ENCODE results near the gene GNA12.
"Not testable (repeated sequence)": the region's sequence is repeated elsewhere in the genome, so short reads cannot be mapped to it uniquely, and the experiment has no call there.

Gene GNA12

GRCh38 chr7:2693420-2694121, 150.5 kb downstream of the GNA12 start:
- DNase-seq (ENCODE audit: low read depth in 2 of 2) = not testable (repeated sequence)

DNA sequence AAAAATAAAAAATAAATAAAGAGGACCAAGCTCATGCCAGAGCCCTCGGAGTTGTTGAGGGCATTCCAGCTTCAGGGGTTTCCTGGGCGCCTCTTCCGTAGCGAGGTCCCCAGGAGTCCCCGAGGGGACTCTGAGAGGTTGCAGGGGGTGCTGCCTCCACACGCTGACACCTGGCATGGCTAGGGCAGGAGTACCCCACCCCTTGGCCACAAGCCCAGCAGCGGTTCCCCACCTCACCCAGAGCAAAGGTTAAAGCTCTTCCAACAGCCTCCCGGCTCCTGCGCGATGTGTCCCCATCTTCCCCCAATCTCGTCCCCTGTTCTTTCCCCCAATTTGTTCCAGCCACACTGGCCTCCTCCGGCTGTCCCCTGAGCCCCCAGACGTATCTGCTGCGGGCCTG, 151.6 kb downstream of the GNA12 start:
- DNase-seq (ENCODE audit: low read depth in 2 of 2) = no peak

GRCh38 chr7:2691932-2692439, 152.1 kb downstream of the GNA12 start:
- DNase-seq (ENCODE audit: low read depth in 2 of 2) = not testable (repeated sequence)

GRCh38 chr7:2691011-2691707, 152.9 kb downstream of the GNA12 start:
- DNase-seq (ENCODE audit: low read depth in 2 of 2) = no peak

DNA sequence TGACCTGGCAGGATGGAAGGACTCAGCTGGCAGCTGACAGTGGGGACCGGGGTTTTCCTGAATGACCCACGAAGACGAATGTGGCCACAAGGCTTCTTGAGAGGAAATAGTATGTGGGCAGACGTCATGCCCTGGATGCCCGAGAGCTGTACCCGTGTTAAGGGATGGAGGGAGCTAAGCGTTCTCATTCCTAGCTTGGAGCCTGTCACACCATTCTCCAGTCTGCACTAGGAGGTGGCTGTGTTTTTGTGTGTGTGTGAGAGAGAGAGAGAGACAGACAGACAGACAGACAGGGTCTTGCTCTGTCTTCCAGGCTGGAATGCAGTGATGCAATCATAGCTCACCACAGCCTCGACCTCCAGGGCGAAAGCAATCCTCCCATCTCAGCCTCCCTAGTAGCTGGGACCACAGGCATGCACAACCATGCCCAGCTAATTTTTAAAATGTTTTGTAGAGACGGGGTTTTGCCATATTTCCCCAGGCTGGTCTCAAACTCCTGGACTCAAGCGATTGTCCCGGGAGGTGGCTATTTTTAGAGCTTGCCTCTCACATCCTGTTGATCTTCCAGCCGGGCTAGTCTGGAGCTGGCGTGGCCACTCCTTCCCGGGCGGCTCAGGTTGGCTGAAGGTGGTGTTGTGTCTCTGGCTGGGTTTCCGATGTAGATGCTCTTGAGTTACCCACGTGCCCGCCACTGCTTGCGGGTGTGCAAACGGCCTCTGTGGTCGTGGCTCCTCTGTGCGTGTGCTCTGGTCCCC, 154.0 kb downstream of the GNA12 start:
- DNase-seq (ENCODE audit: low read depth in 2 of 2) = no peak

GRCh38 chr7:2689343-2689847, 154.7 kb downstream of the GNA12 start:
- no peak for DNase-seq (ENCODE audit: low read depth in 2 of 2)

DNA sequence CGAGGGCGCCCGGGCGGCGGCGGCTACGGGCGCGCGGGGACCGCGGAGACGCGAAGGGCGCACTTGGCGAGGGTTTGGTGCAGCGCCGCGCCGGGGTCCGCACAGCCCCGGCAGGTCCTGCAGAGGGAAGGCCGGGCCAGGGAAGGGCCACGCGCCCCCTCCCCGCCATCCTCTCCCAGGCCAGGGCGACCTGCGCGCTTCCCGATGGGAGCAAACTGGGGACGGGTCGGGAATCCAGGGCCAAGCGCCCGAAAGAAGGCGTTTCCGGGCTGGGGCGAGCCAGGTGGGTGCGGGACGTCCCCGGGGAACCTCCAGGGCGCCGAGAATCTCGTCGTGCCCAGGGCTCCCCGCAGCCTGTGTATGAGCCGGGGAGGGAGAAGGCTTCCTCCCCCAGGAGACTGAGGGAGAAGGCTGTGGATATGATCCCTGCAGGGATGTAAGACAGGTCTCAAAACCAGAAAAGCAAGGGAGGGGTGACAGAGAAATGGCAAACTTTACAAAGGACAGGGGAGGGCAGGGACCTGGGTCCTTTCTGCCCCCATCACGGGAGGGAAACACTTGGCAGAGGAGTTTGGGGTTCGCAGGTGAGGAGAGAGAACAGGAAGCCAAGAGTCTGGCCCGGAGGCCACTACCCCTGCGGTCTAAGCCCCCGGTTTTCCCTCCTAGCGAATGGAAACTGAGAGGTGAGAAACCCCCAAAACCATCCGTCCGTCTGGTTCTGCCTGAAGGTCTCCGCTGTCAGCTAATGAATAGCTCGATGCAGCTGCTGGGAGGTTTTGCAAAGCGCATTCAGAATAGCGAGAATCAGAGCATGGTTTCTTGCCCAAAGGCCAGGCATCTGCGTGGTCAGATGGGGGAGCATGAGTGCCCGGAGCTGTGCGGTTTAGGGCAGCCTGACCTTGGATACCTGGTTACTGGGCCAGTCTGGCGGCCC, 155.4 kb downstream of the GNA12 start:
- no peak for DNase-seq (ENCODE audit: low read depth in 2 of 2)

GRCh38 chr7:2687881-2688318, 156.2 kb downstream of the GNA12 start, which contains the start of gene AMZ1:
Gene AMZ1, plus strand, starts transcription at chr7:2688202. Its CDS starts 12,250 bp downstream, at chr7:2700452.
- no peak for DNase-seq (ENCODE audit: low read depth in 2 of 2)

DNA sequence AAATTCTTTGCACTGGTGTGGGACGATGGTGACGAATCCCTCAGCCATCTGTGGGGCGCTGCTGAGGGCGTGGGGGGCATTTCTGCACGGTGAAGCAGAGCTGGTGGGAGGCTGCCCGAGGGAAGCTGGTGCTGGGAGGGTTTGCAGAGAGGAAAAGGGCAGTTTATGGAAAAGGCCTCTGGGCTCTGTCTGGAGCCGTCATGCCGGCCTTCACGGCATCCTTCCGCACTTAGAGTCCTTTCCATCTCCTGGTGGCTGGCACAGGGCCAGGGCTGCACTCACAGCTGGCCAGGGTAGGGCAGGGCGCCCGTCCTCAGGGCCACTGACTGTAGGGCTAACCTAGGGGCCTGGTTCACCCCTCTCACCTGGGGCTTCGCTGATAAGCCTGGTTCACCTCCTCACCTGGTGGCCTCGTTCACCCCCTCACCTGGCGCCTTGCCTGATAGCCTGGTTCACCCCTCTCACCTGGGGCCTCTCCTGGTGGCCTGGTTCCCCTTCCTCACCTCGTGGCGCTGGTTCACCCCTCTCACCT, 156.7 kb downstream of the GNA12 start:
- no peak for DNase-seq (ENCODE audit: low read depth in 2 of 2)

- DNase-seq (ENCODE audit: low read depth in 2 of 2) = no peak
Measured at GRCh38 chr7:2686101-2686500, 158.0 kb downstream of the GNA12 start.

GRCh38 chr7:2684501-2684900, 159.6 kb downstream of the GNA12 start:
- DNase-seq (ENCODE audit: low read depth in 2 of 2) = no peak

GRCh38 chr7:2681929-2682799, 161.9 kb downstream of the GNA12 start:
- DNase-seq (ENCODE audit: low read depth in 2 of 2) = no peak

- no peak for DNase-seq (ENCODE audit: low read depth in 2 of 2)
Measured at GRCh38 chr7:2680792-2681490, 163.2 kb downstream of the GNA12 start.

DNA sequence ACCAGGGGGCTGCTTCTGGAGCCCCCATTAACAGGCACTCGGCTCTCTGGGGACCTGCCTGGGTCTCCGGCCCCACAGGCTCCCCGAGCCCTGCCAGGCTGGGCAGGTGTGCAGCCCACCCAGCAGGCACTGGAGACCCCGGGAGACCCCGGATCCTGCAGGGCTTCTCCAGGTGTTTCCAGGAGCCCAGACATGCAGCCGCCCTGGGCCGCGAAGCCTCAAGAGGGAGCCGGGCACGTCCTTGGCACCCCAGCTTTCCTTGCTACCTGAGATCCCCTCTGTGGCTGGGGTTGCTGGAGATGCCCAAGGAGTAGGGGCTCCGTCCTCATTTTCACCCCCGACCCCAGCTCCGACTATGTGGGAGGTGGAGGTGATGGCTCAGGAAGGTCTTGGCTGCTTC, 163.9 kb downstream of the GNA12 start:
- no peak for DNase-seq (ENCODE audit: low read depth in 2 of 2)

- not testable (repeated sequence) for DNase-seq (ENCODE audit: low read depth in 2 of 2)
Measured at GRCh38 chr7:2679135-2680127, 164.7 kb downstream of the GNA12 start.

DNA sequence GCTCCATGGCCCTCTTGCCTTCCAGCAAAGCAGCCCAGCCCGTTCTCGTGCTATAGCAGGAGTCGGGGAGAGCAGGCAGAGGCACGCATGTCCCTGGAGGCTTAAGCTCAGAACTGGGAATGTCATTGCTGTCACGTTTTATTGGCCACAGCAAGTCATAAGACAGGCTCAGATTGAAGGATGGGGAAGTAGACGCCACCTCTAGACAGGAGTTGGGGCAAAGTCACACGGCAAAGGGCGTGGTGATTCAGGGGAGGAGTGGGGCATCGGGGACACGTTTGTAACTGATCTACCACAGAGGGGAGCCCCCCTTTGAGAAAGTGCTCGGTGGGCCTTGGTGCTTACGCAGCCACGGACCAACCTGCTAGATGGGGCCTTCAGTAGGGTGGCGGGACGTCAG, 165.7 kb downstream of the GNA12 start:
- not testable (repeated sequence) for DNase-seq (ENCODE audit: low read depth in 2 of 2)

Measured in fibroblast of skin of left quadriceps (primary cell).